GM21360 (cell line): Measurements from ENCODE around the gene GPR142.
"Not testable (repeated sequence)": the region's sequence is repeated elsewhere in the genome, so short reads cannot be mapped to it uniquely, and the experiment has no call there.

Experiments used
- ATAC-seq: cut with Tn5 transposase; IDR thresholded peaks from one replicate; pipeline ENCODE4 v1.9.1; 2021; ENCODE audit warnings: mild to moderate bottlenecking, moderate library complexity; ENCODE audit not compliant: unreplicated experiment

GPR142 gene

GRCh38 chr17:74390680-74391653, 23.7 kb downstream of the GPR142 start:
- ATAC-seq: no peak

GRCh38 chr17:74391771-74392170, 24.5 kb downstream of the GPR142 start:
- no peak for ATAC-seq

- no peak for ATAC-seq
Measured at GRCh38 chr17:74392848-74393247, 25.5 kb downstream of the GPR142 start.

- no peak for ATAC-seq
Measured at GRCh38 chr17:74393346-74393942, 26.1 kb downstream of the GPR142 start.

GRCh38 chr17:74394275-74394950, 27.1 kb downstream of the GPR142 start:
- ATAC-seq: no peak

GRCh38 chr17:74394977-74395376, 27.7 kb downstream of the GPR142 start:
- no peak for ATAC-seq

- ATAC-seq: no peak
Measured at GRCh38 chr17:74396567-74396966, 29.3 kb downstream of the GPR142 start.

GRCh38 chr17:74402048-74402447, 34.7 kb downstream of the GPR142 start:
- ATAC-seq: no peak

GRCh38 chr17:74403512-74404137, 36.3 kb downstream of the GPR142 start:
- ATAC-seq: no peak

GRCh38 chr17:74404218-74404617, 36.9 kb downstream of the GPR142 start:
- ATAC-seq: no peak

- ATAC-seq: no peak
Measured at GRCh38 chr17:74404789-74405188, 37.5 kb downstream of the GPR142 start.

- not testable (repeated sequence) for ATAC-seq
Measured at GRCh38 chr17:74405311-74405710, 38.0 kb downstream of the GPR142 start.

GRCh38 chr17:74407384-74407783, 40.1 kb downstream of the GPR142 start:
- no peak for ATAC-seq

GRCh38 chr17:74408262-74408661, 41.0 kb downstream of the GPR142 start:
- no peak for ATAC-seq

GRCh38 chr17:74408815-74409214, 41.5 kb downstream of the GPR142 start:
- no peak for ATAC-seq

- no peak for ATAC-seq
Measured at GRCh38 chr17:74410001-74410443, 42.7 kb downstream of the GPR142 start.

GRCh38 chr17:74412581-74412980, 45.3 kb downstream of the GPR142 start:
- ATAC-seq: no peak

- no peak for ATAC-seq
Measured at GRCh38 chr17:74413491-74413890, 46.2 kb downstream of the GPR142 start.

- ATAC-seq: no peak
Measured at GRCh38 chr17:74414510-74414909, 47.2 kb downstream of the GPR142 start.

GRCh38 chr17:74415608-74416396, 48.5 kb downstream of the GPR142 start:
- ATAC-seq: no peak
